ENCODE measurements around the gene ANXA5.
A peak's percentile ranks its signal among the peaks of the same experiment; 100 is the strongest.
"Not testable (repeated sequence)": the region's sequence is repeated elsewhere in the genome, so short reads cannot be mapped to it uniquely, and the experiment has no call there.

The ANXA5 gene

GRCh38 chr4:121696581-121697461 is at the start of gene ANXA5:
TSS of gene ANXA5 (minus strand) at chr4:121696980. CDS start at chr4:121696589, 391 bp downstream.
- DNase-seq = peak; percentile 5 to 92 (median 72)

- DNase-seq = no peak
Observed at GRCh38 chr4:121742794-121743193, 46.0 kb upstream of the ANXA5 start.

GRCh38 chr4:121741751-121742150 is 45.0 kb upstream of the ANXA5 start:
- DNase-seq = no peak

- DNase-seq = no peak
Observed at GRCh38 chr4:121740796-121741409, 44.1 kb upstream of the ANXA5 start.

GRCh38 chr4:121739575-121739974 is 42.8 kb upstream of the ANXA5 start:
- DNase-seq = no peak

- DNase-seq = no peak
Observed at GRCh38 chr4:121738780-121739535, 42.2 kb upstream of the ANXA5 start.

- no peak for DNase-seq
Observed at GRCh38 chr4:121737846-121738554, 41.2 kb upstream of the ANXA5 start.

GRCh38 chr4:121736735-121737351 is 40.1 kb upstream of the ANXA5 start:
- DNase-seq = peak in 5 of 56 donors; percentile 2 to 27 (median 3)

- DNase-seq = no peak
Observed at GRCh38 chr4:121734571-121734970, 37.8 kb upstream of the ANXA5 start.

- DNase-seq = no peak
Observed at GRCh38 chr4:121733942-121734341, 37.2 kb upstream of the ANXA5 start.

GRCh38 chr4:121729753-121730152 is 33.0 kb upstream of the ANXA5 start:
- not testable (repeated sequence) for DNase-seq

- DNase-seq = no peak
Observed at GRCh38 chr4:121728798-121729226, 32.0 kb upstream of the ANXA5 start.

- no peak for DNase-seq
Observed at GRCh38 chr4:121728066-121728465, 31.3 kb upstream of the ANXA5 start.

GRCh38 chr4:121726642-121727268 is 30.0 kb upstream of the ANXA5 start:
- DNase-seq = peak in 1 of 56 donors; percentile 2

GRCh38 chr4:121724671-121725070 is 27.9 kb upstream of the ANXA5 start:
- DNase-seq = no peak

- no peak for DNase-seq
Observed at GRCh38 chr4:121721700-121722099, 24.9 kb upstream of the ANXA5 start.

GRCh38 chr4:121720109-121720508 is 23.3 kb upstream of the ANXA5 start:
- DNase-seq = no peak

GRCh38 chr4:121717680-121718237 is 21.0 kb upstream of the ANXA5 start:
- no peak for DNase-seq

- no peak for DNase-seq
Observed at GRCh38 chr4:121714548-121714947, 17.8 kb upstream of the ANXA5 start.

GRCh38 chr4:121712783-121713182 is 16.0 kb upstream of the ANXA5 start:
- DNase-seq = no peak
